Right lobe of liver (tissue), 4 donors: ENCODE results near the gene SYNE1.

Source experiments
- CTCF ChIP-seq, 4 donors: fragments of 200-600 bp in 3 of 4; fragments of 450-650 bp in 1 of 4; IDR thresholded peaks; one replicate each; pipeline versions ENCODE4 v1.5.1 to v1.8.0; 2016 to 2022; ENCODE audit warnings: antibody characterized with exemption in 4 of 4, mild to moderate bottlenecking in 2 of 4
- POLR2A ChIP-seq: fragments of 450-650 bp; IDR thresholded peaks from one replicate; pipeline ENCODE4 v1.6.1; 2017; ENCODE audit warnings: antibody characterized with exemption, mild to moderate bottlenecking
- donor health status: DM: no; HTN: no; CAD: no.
- donor health status: DM: no; HTN: no; CAD: no.
- donor health status: DM: no; HTN: yes; CAD: no.

- TF ChIP-seq POLR2A = no peak
- TF ChIP-seq CTCF (IDR thresholded peaks at IDR 0.05) = no peak
Observed at GRCh38 chr6:152453421-152453820, 183.7 kb downstream of the SYNE1 start.
